Activated T-cell treated with anti-CD3 and anti-CD28 coated beads for 1 hour (primary cell): ENCODE data around the gene HYAL3.
"Not testable (repeated sequence)": the region's sequence is repeated elsewhere in the genome, so short reads cannot be mapped to it uniquely, and the experiment has no call there.

Experiments used
- DNase-seq: peaks from one replicate; pipeline ENCODE4 v3.0.0-alpha.2; 2020; ENCODE audit warnings: low read depth

HYAL3 gene

GRCh38 chr3:50258029-50258680, 41.0 kb downstream of the HYAL3 start:
- no peak for DNase-seq

- no peak for DNase-seq
These were observed 42.0 kb downstream of the HYAL3 start for GRCh38 chr3:50256978-50257890.

- no peak for DNase-seq
These were observed 44.0 kb downstream of the HYAL3 start for GRCh38 chr3:50255251-50255615.

- no peak for DNase-seq
These were observed 44.5 kb downstream of the HYAL3 start for GRCh38 chr3:50254577-50255250.

- no peak for DNase-seq
These were observed 48.0 kb downstream of the HYAL3 start for GRCh38 chr3:50251220-50251619.

- no peak for DNase-seq
These were observed 48.7 kb downstream of the HYAL3 start for GRCh38 chr3:50250514-50250913.

GRCh38 chr3:50249457-50249856, 49.7 kb downstream of the HYAL3 start:
- no peak for DNase-seq

GRCh38 chr3:50248387-50248786, 50.8 kb downstream of the HYAL3 start:
- DNase-seq: no peak

GRCh38 chr3:50246517-50246954, 52.7 kb downstream of the HYAL3 start:
- DNase-seq: peak; percentile 60

- DNase-seq: peak; percentile 99
These were observed 53.2 kb downstream of the HYAL3 start for GRCh38 chr3:50245831-50246516.

GRCh38 chr3:50245251-50245745, 53.9 kb downstream of the HYAL3 start:
- no peak for DNase-seq

GRCh38 chr3:50244813-50245212, 54.4 kb downstream of the HYAL3 start:
- DNase-seq: not testable (repeated sequence)

- DNase-seq: no peak
These were observed 55.7 kb downstream of the HYAL3 start for GRCh38 chr3:50243543-50243895.

GRCh38 chr3:50242851-50243542, 56.2 kb downstream of the HYAL3 start:
- no peak for DNase-seq
